Activated naive CD4-positive, alpha-beta T cell (primary cell): ENCODE data around the gene SFTPA1.
"Not testable (repeated sequence)": the region's sequence is repeated elsewhere in the genome, so short reads cannot be mapped to it uniquely, and the experiment has no call there.

Experiments
- DNase-seq, 4 experiments: peaks; one replicate each; lab custom pipeline; 2025; lab: John Stamatoyannopoulos, UW

SFTPA1 gene

GRCh38 chr10:79611193-79611976 is 646 bp downstream of the SFTPA1 start:
- DNase-seq: not testable (repeated sequence)

GRCh38 chr10:79615577-79615976 is 4.8 kb downstream of the SFTPA1 start:
- DNase-seq: no peak

GRCh38 chr10:79616164-79616563 is 5.4 kb downstream of the SFTPA1 start:
- no peak for DNase-seq

GRCh38 chr10:79623663-79624062 is 12.9 kb downstream of the SFTPA1 start:
- DNase-seq: not testable (repeated sequence)

- no peak for DNase-seq
These were observed 16.3 kb downstream of the SFTPA1 start for GRCh38 chr10:79627075-79627474.

- DNase-seq: no peak
These were observed 17.3 kb downstream of the SFTPA1 start for GRCh38 chr10:79628083-79628482.

- DNase-seq: no peak
These were observed 18.5 kb downstream of the SFTPA1 start for GRCh38 chr10:79628988-79629954.

GRCh38 chr10:79629955-79630327 is 19.2 kb downstream of the SFTPA1 start:
- no peak for DNase-seq

GRCh38 chr10:79636654-79637199 is 26.0 kb downstream of the SFTPA1 start:
- DNase-seq: not testable (repeated sequence)

- DNase-seq: no peak
These were observed 27.6 kb downstream of the SFTPA1 start for GRCh38 chr10:79638318-79638717.

GRCh38 chr10:79652695-79653094 is 42.0 kb downstream of the SFTPA1 start:
- DNase-seq: not testable (repeated sequence)

GRCh38 chr10:79663287-79663686 is 52.5 kb downstream of the SFTPA1 start:
- not testable (repeated sequence) for DNase-seq

- not testable (repeated sequence) for DNase-seq
These were observed 53.9 kb downstream of the SFTPA1 start for GRCh38 chr10:79664686-79665085.
